ENCODE data around the gene RGL2. TPM values are rescaled to one million over a fixed set of nuclear protein-coding genes. Genes with fewer than 3 reads are reported as not detected.

Gene RGL2
- polyA plus RNA-seq, 1 donor from 2014 or later, result 120 TPM

DNA sequence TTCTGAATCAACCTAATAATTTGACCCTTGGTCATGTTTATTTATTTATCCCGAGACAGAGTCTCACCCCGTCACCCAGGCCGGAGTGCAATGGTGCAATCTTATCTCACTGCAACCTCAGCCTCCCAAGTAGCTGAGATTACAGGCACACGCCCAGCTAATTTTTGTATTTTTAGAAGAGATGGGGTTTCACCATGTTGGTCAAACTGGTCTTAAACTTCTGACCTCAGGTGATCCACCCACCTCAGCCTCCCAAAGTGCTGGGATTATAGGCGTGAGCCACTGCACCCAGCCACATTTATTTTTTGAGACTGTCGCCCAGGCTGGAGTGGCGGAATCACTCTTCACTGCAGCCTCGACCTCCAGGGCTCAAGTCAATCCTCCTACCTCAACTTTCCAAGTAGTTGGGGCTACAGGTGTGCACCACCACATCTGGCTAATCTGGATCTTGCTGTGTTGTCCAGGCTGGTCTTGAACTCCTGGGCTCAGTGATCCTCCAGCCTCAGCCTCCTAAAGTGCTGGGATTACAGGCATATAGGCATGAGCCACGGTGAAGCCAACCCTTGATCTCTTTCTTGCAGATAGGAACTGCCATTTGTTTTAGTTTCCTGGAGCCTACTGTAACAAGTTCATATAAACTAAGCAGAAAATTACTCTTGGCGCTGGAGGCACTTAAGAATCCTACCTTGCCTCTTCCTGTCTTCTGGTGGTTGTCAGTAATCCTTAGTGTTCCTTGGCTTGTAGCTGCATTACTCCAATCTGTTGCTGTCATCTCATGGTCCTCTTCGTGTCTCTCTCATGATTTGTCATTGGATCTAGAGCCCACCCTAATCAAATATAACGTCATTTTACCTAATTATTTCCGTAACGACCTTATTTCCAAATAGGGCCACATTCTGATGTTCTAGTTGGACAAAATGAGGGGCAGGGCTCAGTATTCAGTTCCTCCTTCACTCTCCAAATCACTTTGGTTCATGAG lies 24.5 kb downstream of the RGL2 start:
- TF ChIP-seq EP300 (conservative IDR thresholded peaks at IDR 0.05; ENCODE audit: poor library complexity, severe bottlenecking) (no peak), MXI1 (conservative IDR thresholded peaks at IDR 0.05; ENCODE audit: poor library complexity, severe bottlenecking) (no peak), REST (IDR thresholded peaks at IDR 0.05; ENCODE audit: borderline replicate concordance) (no peak), SMC3 (conservative IDR thresholded peaks at IDR 0.05; ENCODE audit: poor library complexity) (no peak), POLR2AphosphoS5 (IDR thresholded peaks at IDR 0.05) (no peak), CTCF (IDR thresholded peaks at IDR 0.05; ENCODE audit: poor library complexity, severe bottlenecking) (no peak), EZH2 (IDR thresholded peaks at IDR 0.05; ENCODE audit: borderline replicate concordance, insufficient read depth, low read length, poor library complexity, severe bottlenecking) (no peak), TAF1 (IDR thresholded peaks at IDR 0.05; ENCODE audit: low read depth) (no peak), RAD21 (conservative IDR thresholded peaks at IDR 0.05) (no peak)
- no peaks in the 10 kb centered on the region for H4K20me1 ChIP-seq (ENCODE audit: insufficient read depth)
- H3K79me2 ChIP-seq (replicated peaks; ENCODE audit: insufficient read depth, low read length), result peaks cover 19% of the 10 kb centered on the region
- no peaks in the 10 kb centered on the region for H3K9me3 ChIP-seq (ENCODE audit: low read length)
- no peak overlapping the region for H3K27ac ChIP-seq (ENCODE audit: low read length)
- H3K9ac ChIP-seq (ENCODE audit: low read length), result no peak overlapping the region
- no peaks in the 10 kb centered on the region for H3F3A ChIP-seq (ENCODE audit: insufficient read depth, low read length, poor library complexity, severe bottlenecking)
- H3K36me3 ChIP-seq (ENCODE audit: insufficient read depth, low read length), result no peaks in the 10 kb centered on the region
- H3K27me3 ChIP-seq (ENCODE audit: insufficient read depth, low read depth, low read length), result no peaks in the 10 kb centered on the region
- H2AFZ ChIP-seq (ENCODE audit: low read depth, low read length), result no peak overlapping the region
- H3K9me2 ChIP-seq (ENCODE audit: insufficient read depth, low read length), result no peaks in the 10 kb centered on the region
- H3K4me2 ChIP-seq (ENCODE audit: low read length), result no peak overlapping the region
- H3K4me3 ChIP-seq (ENCODE audit: low read length), result peak overlapping the region; percentile 22

GRCh38 chr6:33273129-33273923 lies 25.4 kb downstream of the RGL2 start:
- Histone ChIP-seq H3K27me3 (ENCODE audit: insufficient read depth, low read depth, low read length) (no peaks in the 10 kb centered on the region), H3K9me2 (ENCODE audit: insufficient read depth, low read length) (no peaks in the 10 kb centered on the region), H3F3A (ENCODE audit: insufficient read depth, low read length, poor library complexity, severe bottlenecking) (no peaks in the 10 kb centered on the region), H3K27ac (ENCODE audit: low read length) (no peak overlapping the region), H2AFZ (ENCODE audit: low read depth, low read length) (no peak overlapping the region), H3K4me3 (ENCODE audit: low read length) (peak overlapping the region; percentile 71), H3K4me2 (ENCODE audit: low read length) (peak overlapping the region; percentile 97), H4K20me1 (ENCODE audit: insufficient read depth) (no peaks in the 10 kb centered on the region), H3K36me3 (ENCODE audit: insufficient read depth, low read length) (no peaks in the 10 kb centered on the region), H3K9ac (ENCODE audit: low read length) (peak overlapping the region; percentile 86), H3K79me2 (replicated peaks; ENCODE audit: insufficient read depth, low read length) (peaks cover 19% of the 10 kb centered on the region), H3K9me3 (ENCODE audit: low read length) (no peaks in the 10 kb centered on the region)
- TF ChIP-seq REST (IDR thresholded peaks at IDR 0.05; ENCODE audit: borderline replicate concordance) (no peak), CTCF (IDR thresholded peaks at IDR 0.05; ENCODE audit: poor library complexity, severe bottlenecking) (no peak), MXI1 (conservative IDR thresholded peaks at IDR 0.05; ENCODE audit: poor library complexity, severe bottlenecking) (no peak), SMC3 (conservative IDR thresholded peaks at IDR 0.05; ENCODE audit: poor library complexity) (no peak), EP300 (conservative IDR thresholded peaks at IDR 0.05; ENCODE audit: poor library complexity, severe bottlenecking) (no peak), POLR2AphosphoS5 (IDR thresholded peaks at IDR 0.05) (no peak), RAD21 (conservative IDR thresholded peaks at IDR 0.05) (no peak)

Measured in neural cell (in vitro differentiated cells).